ENCODE measurements around the gene ATP9B. TPM values are rescaled to one million over a fixed set of nuclear protein-coding genes. Genes with fewer than 3 reads are reported as not detected.

Gene ATP9B
- total RNA-seq, 6 experiments from 2014 or later = 13.6 to 25.7 (median 14.5) TPM

- no peak overlapping the region for H3K27ac ChIP-seq
- TF ChIP-seq CTCF (IDR thresholded peaks at IDR 0.05) (no peak), POLR2A (IDR thresholded peaks at IDR 0.05) (no peak)
- intact Hi-C loops (cut with DNase I) = no loop called here
- no peaks in the 10 kb centered on the region for H3K9me3 ChIP-seq
- H3K27me3 ChIP-seq = peaks cover 5 to 8% of the 10 kb centered on the region in 2 donors
- no CpG with 5 or more reads among the region's 6 CpGs for WGBS (ENCODE audit: insufficient coverage, low coverage, low lambda C conversion rate, missing lambda C conversion rate)
- H3K36me3 ChIP-seq = no peaks in the 10 kb centered on the region
- ATAC-seq = no peak
- no peaks in the 10 kb centered on the region for H3K4me1 ChIP-seq
- no peak overlapping the region for H3K4me3 ChIP-seq
- DNase-seq = no peak
These were observed 318.0 kb downstream of the ATP9B start for GRCh38 chr18:79387214-79387613.

GRCh38 chr18:79387615-79388014 is 318.4 kb downstream of the ATP9B start:
- Histone ChIP-seq H3K27me3 (peaks cover 5 to 8% of the 10 kb centered on the region in 2 donors), H3K4me3 (no peak overlapping the region), H3K9me3 (no peaks in the 10 kb centered on the region), H3K4me1 (no peaks in the 10 kb centered on the region), H3K36me3 (no peaks in the 10 kb centered on the region), H3K27ac (no peak overlapping the region)
- WGBS (ENCODE audit: insufficient coverage, low coverage, low lambda C conversion rate, missing lambda C conversion rate) = 40% methylated on average over 11 of the region's 11 CpGs
- ATAC-seq (no peak), DNase-seq (no peak)
- no peak for TF ChIP-seq CTCF (IDR thresholded peaks at IDR 0.05)
- intact Hi-C loops (cut with DNase I) = no loop called here

- Histone ChIP-seq H3K9me3 (no peaks in the 10 kb centered on the region), H3K36me3 (no peaks in the 10 kb centered on the region), H3K27ac (no peak overlapping the region), H3K4me3 (no peak overlapping the region), H3K27me3 (peaks cover 8% of the 10 kb centered on the region in 2 donors), H3K4me1 (peaks cover 0 to 2% (median 0%) of the 10 kb centered on the region in 4 donors)
- ATAC-seq (no peak), DNase-seq (no peak)
- TF ChIP-seq CTCF (IDR thresholded peaks at IDR 0.05) (no peak), POLR2A (IDR thresholded peaks at IDR 0.05) (no peak)
- intact Hi-C loops (cut with DNase I) = no loop called here
- WGBS (ENCODE audit: insufficient coverage, low coverage, low lambda C conversion rate, missing lambda C conversion rate) = 36% methylated on average over 4 of the region's 7 CpGs
These were observed 318.8 kb downstream of the ATP9B start for GRCh38 chr18:79388043-79388442.

GRCh38 chr18:79389689-79390088 is 320.5 kb downstream of the ATP9B start:
- H3K27ac ChIP-seq = no peak overlapping the region
- DNase-seq = no peak
- no peak for ATAC-seq
- no peaks in the 10 kb centered on the region for H3K36me3 ChIP-seq
- WGBS (ENCODE audit: insufficient coverage, low coverage, low lambda C conversion rate, missing lambda C conversion rate) = 22% methylated on average over 4 of the region's 4 CpGs
- peaks cover 8 to 14% of the 10 kb centered on the region in 2 donors for H3K27me3 ChIP-seq
- H3K4me1 ChIP-seq = peaks cover 0 to 16% (median 7%) of the 10 kb centered on the region in 4 donors
- H3K9me3 ChIP-seq = no peaks in the 10 kb centered on the region
- H3K4me3 ChIP-seq = no peak overlapping the region
- TF ChIP-seq POLR2A (IDR thresholded peaks at IDR 0.05) (no peak), CTCF (IDR thresholded peaks at IDR 0.05) (no peak)
- intact Hi-C loops (cut with DNase I) = no loop called here

GRCh38 chr18:79392226-79392625 is 323.0 kb downstream of the ATP9B start:
- Histone ChIP-seq H3K27ac (no peak overlapping the region), H3K4me3 (no peak overlapping the region), H3K4me1 (peaks cover 0 to 30% (median 11%) of the 10 kb centered on the region in 4 donors), H3K9me3 (no peaks in the 10 kb centered on the region), H3K36me3 (no peaks in the 10 kb centered on the region), H3K27me3 (peaks cover 8 to 14% of the 10 kb centered on the region in 2 donors)
- TF ChIP-seq POLR2A (IDR thresholded peaks at IDR 0.05) (no peak), CTCF (IDR thresholded peaks at IDR 0.05) (no peak)
- intact Hi-C loops (cut with DNase I) = no loop called here
- no peak for DNase-seq
- no peak for ATAC-seq
- 58% methylated on average over 7 of the region's 8 CpGs for WGBS (ENCODE audit: insufficient coverage, low coverage, low lambda C conversion rate, missing lambda C conversion rate)

Data from right lobe of liver (tissue), 6 donors.